Vagina (tissue), 2 donors: Measurements from ENCODE around the gene ELF4. TPM values are rescaled to one million over a fixed set of nuclear protein-coding genes. Genes with fewer than 3 reads are reported as not detected.

ENCODE experiments used
- DNase-seq, 2 donors: peaks; one replicate each; pipeline ENCODE4 v3.0.0-alpha.2; 2017; ENCODE audit errors: extremely low spot score in 2 of 2
- H3K27ac ChIP-seq: fragments of 200-600 bp; sonication (generic); one replicate; pipeline ENCODE4 v1.5.1; 2019
- H3K27me3 ChIP-seq: fragments of 200-600 bp; sonication (generic); one replicate; pipeline ENCODE4 v1.5.1; 2019
- H3K36me3 ChIP-seq, 2 donors: fragments of 200-600 bp; sonication (generic); one replicate each; pipeline ENCODE4 v1.5.1; 2017 to 2019
- H3K4me1 ChIP-seq: fragments of 200-600 bp; sonication (generic); one replicate; pipeline ENCODE4 v1.5.1; 2019
- H3K4me3 ChIP-seq, 2 donors: fragments of 200-600 bp; sonication (generic); 1 replicate in 1 of 2; 2 replicates in 1 of 2; pipeline ENCODE4 v1.5.1; 2016 to 2019
- H3K9me3 ChIP-seq: fragments of 200-600 bp; sonication (generic); one replicate; pipeline ENCODE4 v1.5.1; 2019
- CTCF ChIP-seq, 3 experiments: fragments of 450-650 bp in 2 of 3; fragments of 200-600 bp in 1 of 3; sonication (generic) in 1 of 3; IDR thresholded peaks; one replicate each; pipeline ENCODE4 v1.5.1; 2017 to 2019; ENCODE audit warnings: antibody characterized with exemption in 3 of 3, mild to moderate bottlenecking in 2 of 3, moderate library complexity in 2 of 3
- POLR2A ChIP-seq, 2 donors: fragments of 450-650 bp; IDR thresholded peaks; one replicate each; pipeline ENCODE4 v1.6.1; 2017; ENCODE audit warnings: antibody characterized with exemption in 2 of 2, mild to moderate bottlenecking in 2 of 2, moderate library complexity in 2 of 2
- POLR2AphosphoS5 ChIP-seq, 2 donors: sonication (generic); formaldehyde crosslinking; IDR thresholded peaks; one replicate each; pipeline ENCODE4 v1.9.0; 2017; ENCODE audit warnings: antibody characterized with exemption in 2 of 2, mild to moderate bottlenecking in 2 of 2, low read depth in 1 of 2; ENCODE audit not compliant: insufficient read depth in 1 of 2
- intact Hi-C: fragments of 100-400 bp; cut with DNase I; formaldehyde crosslinking; loops from one replicate; pipeline ENCODE4 v1.15.1; 2023
- total RNA-seq: library from RNA; depleted of rRNA; stranded (reverse); fragments of >200 nt; gene quantifications from one replicate; pipeline ENCODE4 v1.2.3, GENCODE V29; 2016

ELF4 gene
- total RNA-seq, 1 donor from 2014 or later = 14.7 TPM

- Histone ChIP-seq H3K9me3 (no peaks in the 10 kb centered on the region), H3K4me3 (no peak overlapping the region), H3K27ac (no peak overlapping the region), H3K4me1 (no peaks in the 10 kb centered on the region), H3K36me3 (no peaks in the 10 kb centered on the region), H3K27me3 (no peaks in the 10 kb centered on the region)
- intact Hi-C loops = no loop called here
- TF ChIP-seq POLR2AphosphoS5 (IDR thresholded peaks at IDR 0.05; ENCODE audit: insufficient read depth in 1 of 2, low read depth in 1 of 2) = no peak
- TF ChIP-seq POLR2A (IDR thresholded peaks at IDR 0.05) = no peak
- TF ChIP-seq CTCF (IDR thresholded peaks at IDR 0.05) = no peak
- DNase-seq = no peak
These were observed 20.7 kb upstream of the ELF4 start for GRCh38 chrX:130130990-130131389.

GRCh38 chrX:130125091-130125874, 15.0 kb upstream of the ELF4 start:
- Histone ChIP-seq H3K4me1 (peaks cover 6% of the 10 kb centered on the region), H3K4me3 (no peak overlapping the region), H3K9me3 (no peaks in the 10 kb centered on the region), H3K36me3 (no peaks in the 10 kb centered on the region), H3K27ac (peak overlapping the region; percentile 57), H3K27me3 (no peaks in the 10 kb centered on the region)
- no peak for DNase-seq
- intact Hi-C loops = no loop called here
- no peak for TF ChIP-seq POLR2A (IDR thresholded peaks at IDR 0.05)
- TF ChIP-seq POLR2AphosphoS5 (IDR thresholded peaks at IDR 0.05; ENCODE audit: insufficient read depth in 1 of 2, low read depth in 1 of 2) = no peak
- no peak for TF ChIP-seq CTCF (IDR thresholded peaks at IDR 0.05)

GRCh38 chrX:130124577-130124976, 14.3 kb upstream of the ELF4 start:
- no peak for DNase-seq
- Histone ChIP-seq H3K4me1 (peaks cover 7% of the 10 kb centered on the region), H3K9me3 (no peaks in the 10 kb centered on the region), H3K27ac (peak overlapping the region; percentile 57), H3K4me3 (no peak overlapping the region), H3K36me3 (no peaks in the 10 kb centered on the region), H3K27me3 (no peaks in the 10 kb centered on the region)
- intact Hi-C loops = loop anchor here (5.0 kb wide), 1 partner anchor 48 kb away; the partner anchor contains the start of gene RAB33A
- TF ChIP-seq CTCF (IDR thresholded peaks at IDR 0.05) = no peak
- TF ChIP-seq POLR2A (IDR thresholded peaks at IDR 0.05) = no peak
- no peak for TF ChIP-seq POLR2AphosphoS5 (IDR thresholded peaks at IDR 0.05; ENCODE audit: insufficient read depth in 1 of 2, low read depth in 1 of 2)

- H3K36me3 ChIP-seq = no peaks in the 10 kb centered on the region
- H3K4me3 ChIP-seq = peak overlapping the region; percentile 31 to 35
- H3K9me3 ChIP-seq = no peaks in the 10 kb centered on the region
- intact Hi-C loops = loop anchor here (5.0 kb wide), 1 partner anchor 51 kb away; the partner anchor contains the start of gene RAB33A
- TF ChIP-seq CTCF (IDR thresholded peaks at IDR 0.05) (no peak), POLR2A (IDR thresholded peaks at IDR 0.05) (no peak), POLR2AphosphoS5 (IDR thresholded peaks at IDR 0.05; ENCODE audit: insufficient read depth in 1 of 2, low read depth in 1 of 2) (no peak)
- peaks cover 21% of the 10 kb centered on the region for H3K4me1 ChIP-seq
- H3K27me3 ChIP-seq = no peaks in the 10 kb centered on the region
- peak overlapping the region; percentile 87 for H3K27ac ChIP-seq
- no peak for DNase-seq
These were observed 11.2 kb upstream of the ELF4 start for GRCh38 chrX:130121505-130121800.
